B cell (primary cell): ENCODE data around the gene HINFP.

Experiments used
- EZH2 ChIP-seq: IDR thresholded peaks from 2 replicates; pipeline ENCODE4 v1.6.1; 2012; ENCODE audit warnings: borderline replicate concordance, low read depth, mild to moderate bottlenecking, moderate library complexity, low read length; ENCODE audit not compliant: insufficient read depth, poor library complexity, severe bottlenecking
- TF ChIP-seq, protein P1 (sequence below): fragments of 200-600 bp; IDR thresholded peaks from one replicate; pipeline ENCODE4 v1.8.0; 2022; ENCODE audit warnings: antibody characterized with exemption, mild to moderate bottlenecking

- TF ChIP-seq, protein P1, sequence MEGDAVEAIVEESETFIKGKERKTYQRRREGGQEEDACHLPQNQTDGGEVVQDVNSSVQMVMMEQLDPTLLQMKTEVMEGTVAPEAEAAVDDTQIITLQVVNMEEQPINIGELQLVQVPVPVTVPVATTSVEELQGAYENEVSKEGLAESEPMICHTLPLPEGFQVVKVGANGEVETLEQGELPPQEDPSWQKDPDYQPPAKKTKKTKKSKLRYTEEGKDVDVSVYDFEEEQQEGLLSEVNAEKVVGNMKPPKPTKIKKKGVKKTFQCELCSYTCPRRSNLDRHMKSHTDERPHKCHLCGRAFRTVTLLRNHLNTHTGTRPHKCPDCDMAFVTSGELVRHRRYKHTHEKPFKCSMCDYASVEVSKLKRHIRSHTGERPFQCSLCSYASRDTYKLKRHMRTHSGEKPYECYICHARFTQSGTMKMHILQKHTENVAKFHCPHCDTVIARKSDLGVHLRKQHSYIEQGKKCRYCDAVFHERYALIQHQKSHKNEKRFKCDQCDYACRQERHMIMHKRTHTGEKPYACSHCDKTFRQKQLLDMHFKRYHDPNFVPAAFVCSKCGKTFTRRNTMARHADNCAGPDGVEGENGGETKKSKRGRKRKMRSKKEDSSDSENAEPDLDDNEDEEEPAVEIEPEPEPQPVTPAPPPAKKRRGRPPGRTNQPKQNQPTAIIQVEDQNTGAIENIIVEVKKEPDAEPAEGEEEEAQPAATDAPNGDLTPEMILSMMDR: no peak
- TF ChIP-seq EZH2: no peak
These were observed 58.6 kb downstream of the HINFP start for GRCh38 chr11:119179983-119180382.
